ENCODE measurements around the gene EGFR. TPM values are rescaled to one million over a fixed set of nuclear protein-coding genes. Genes with fewer than 3 reads are reported as not detected.

EGFR gene
- total and polyA plus RNA-seq, 2 experiments from 2014 or later = 21.6 to 51.0 TPM

DNA sequence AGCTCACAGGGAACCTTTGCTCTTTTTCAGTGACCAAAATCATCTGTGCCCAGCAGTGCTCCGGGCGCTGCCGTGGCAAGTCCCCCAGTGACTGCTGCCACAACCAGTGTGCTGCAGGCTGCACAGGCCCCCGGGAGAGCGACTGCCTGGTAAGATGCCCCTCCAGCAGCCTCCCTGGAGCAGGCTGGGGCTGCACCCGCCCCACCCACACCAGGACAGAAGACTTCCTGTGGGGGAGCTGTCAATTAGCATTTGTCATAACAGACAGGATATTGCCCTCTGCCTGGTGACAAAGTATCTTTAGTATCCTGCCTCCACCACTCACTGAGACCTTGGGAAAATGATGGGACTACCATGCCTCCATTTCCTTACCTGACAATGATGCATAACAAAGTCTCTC, 133.7 kb downstream of the EGFR start:
- DNase-seq (ENCODE audit: low spot score) = no peak
- Histone ChIP-seq H3K27ac (no peak overlapping the region), H3K9me2 (replicated peaks; ENCODE audit: insufficient read depth) (no peaks in the 10 kb centered on the region), H3K4me2 (no peak overlapping the region), H4K20me1 (ENCODE audit: insufficient read depth, poor library complexity, severe bottlenecking) (no peaks in the 10 kb centered on the region), H3K9me3 (ENCODE audit: low read depth) (no peaks in the 10 kb centered on the region), H3K27me3 (no peaks in the 10 kb centered on the region), H2AFZ (no peak overlapping the region), H3K4me3 (no peak overlapping the region), H3K4me1 (ENCODE audit: insufficient read depth) (peaks cover 9% of the 10 kb centered on the region), H3K36me3 (replicated peaks; ENCODE audit: insufficient read depth, low read depth) (no peaks in the 10 kb centered on the region), H3K79me2 (no peaks in the 10 kb centered on the region)
- 97% methylated on average over 6 of the region's 6 CpGs for WGBS (ENCODE audit: low lambda C conversion rate, missing lambda C conversion rate)
- no peak for TF ChIP-seq EZH2 (IDR thresholded peaks at IDR 0.05; ENCODE audit: borderline replicate concordance)
- no peak for TF ChIP-seq EZH2phosphoT487 (IDR thresholded peaks at IDR 0.05; ENCODE audit: low read depth, severe bottlenecking, unreplicated experiment)
- TF ChIP-seq, protein P1, sequence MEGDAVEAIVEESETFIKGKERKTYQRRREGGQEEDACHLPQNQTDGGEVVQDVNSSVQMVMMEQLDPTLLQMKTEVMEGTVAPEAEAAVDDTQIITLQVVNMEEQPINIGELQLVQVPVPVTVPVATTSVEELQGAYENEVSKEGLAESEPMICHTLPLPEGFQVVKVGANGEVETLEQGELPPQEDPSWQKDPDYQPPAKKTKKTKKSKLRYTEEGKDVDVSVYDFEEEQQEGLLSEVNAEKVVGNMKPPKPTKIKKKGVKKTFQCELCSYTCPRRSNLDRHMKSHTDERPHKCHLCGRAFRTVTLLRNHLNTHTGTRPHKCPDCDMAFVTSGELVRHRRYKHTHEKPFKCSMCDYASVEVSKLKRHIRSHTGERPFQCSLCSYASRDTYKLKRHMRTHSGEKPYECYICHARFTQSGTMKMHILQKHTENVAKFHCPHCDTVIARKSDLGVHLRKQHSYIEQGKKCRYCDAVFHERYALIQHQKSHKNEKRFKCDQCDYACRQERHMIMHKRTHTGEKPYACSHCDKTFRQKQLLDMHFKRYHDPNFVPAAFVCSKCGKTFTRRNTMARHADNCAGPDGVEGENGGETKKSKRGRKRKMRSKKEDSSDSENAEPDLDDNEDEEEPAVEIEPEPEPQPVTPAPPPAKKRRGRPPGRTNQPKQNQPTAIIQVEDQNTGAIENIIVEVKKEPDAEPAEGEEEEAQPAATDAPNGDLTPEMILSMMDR (IDR thresholded peaks at IDR 0.05; ENCODE audit: poor library complexity) = no peak

DNA sequence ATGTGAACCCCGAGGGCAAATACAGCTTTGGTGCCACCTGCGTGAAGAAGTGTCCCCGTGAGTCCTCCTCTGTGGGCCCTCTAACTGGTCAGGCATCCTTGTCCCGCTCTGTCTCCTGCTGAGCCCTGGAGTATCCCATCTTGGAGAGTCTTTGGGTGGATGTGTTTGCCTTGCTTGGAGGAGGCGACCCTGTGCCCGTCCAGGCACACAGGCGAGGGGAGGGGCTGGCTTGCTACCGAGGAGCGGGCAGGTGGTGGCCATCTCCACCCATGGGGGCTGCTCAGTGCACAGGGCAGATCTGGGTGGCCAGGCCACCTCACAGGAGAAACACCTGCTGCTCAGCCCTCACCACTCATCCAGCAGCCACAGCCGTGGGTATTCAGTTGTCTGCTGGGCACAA, 135.3 kb downstream of the EGFR start:
- Histone ChIP-seq H3K9me2 (replicated peaks; ENCODE audit: insufficient read depth) (no peaks in the 10 kb centered on the region), H3K27me3 (no peaks in the 10 kb centered on the region), H3K4me2 (no peak overlapping the region), H3K79me2 (no peaks in the 10 kb centered on the region), H3K27ac (no peak overlapping the region), H3K9me3 (ENCODE audit: low read depth) (no peaks in the 10 kb centered on the region), H3K36me3 (replicated peaks; ENCODE audit: insufficient read depth, low read depth) (no peaks in the 10 kb centered on the region), H3K4me1 (ENCODE audit: insufficient read depth) (peaks cover 21% of the 10 kb centered on the region), H4K20me1 (ENCODE audit: insufficient read depth, poor library complexity, severe bottlenecking) (no peaks in the 10 kb centered on the region), H3K4me3 (no peak overlapping the region), H2AFZ (no peak overlapping the region)
- TF ChIP-seq, protein P1 (IDR thresholded peaks at IDR 0.05; ENCODE audit: poor library complexity) = no peak
- no peak for TF ChIP-seq EZH2phosphoT487 (IDR thresholded peaks at IDR 0.05; ENCODE audit: low read depth, severe bottlenecking, unreplicated experiment)
- no peak for TF ChIP-seq EZH2 (IDR thresholded peaks at IDR 0.05; ENCODE audit: borderline replicate concordance)
- DNase-seq (ENCODE audit: low spot score) = no peak
- 95% methylated on average over 10 of the region's 10 CpGs for WGBS (ENCODE audit: low lambda C conversion rate, missing lambda C conversion rate)

DNA sequence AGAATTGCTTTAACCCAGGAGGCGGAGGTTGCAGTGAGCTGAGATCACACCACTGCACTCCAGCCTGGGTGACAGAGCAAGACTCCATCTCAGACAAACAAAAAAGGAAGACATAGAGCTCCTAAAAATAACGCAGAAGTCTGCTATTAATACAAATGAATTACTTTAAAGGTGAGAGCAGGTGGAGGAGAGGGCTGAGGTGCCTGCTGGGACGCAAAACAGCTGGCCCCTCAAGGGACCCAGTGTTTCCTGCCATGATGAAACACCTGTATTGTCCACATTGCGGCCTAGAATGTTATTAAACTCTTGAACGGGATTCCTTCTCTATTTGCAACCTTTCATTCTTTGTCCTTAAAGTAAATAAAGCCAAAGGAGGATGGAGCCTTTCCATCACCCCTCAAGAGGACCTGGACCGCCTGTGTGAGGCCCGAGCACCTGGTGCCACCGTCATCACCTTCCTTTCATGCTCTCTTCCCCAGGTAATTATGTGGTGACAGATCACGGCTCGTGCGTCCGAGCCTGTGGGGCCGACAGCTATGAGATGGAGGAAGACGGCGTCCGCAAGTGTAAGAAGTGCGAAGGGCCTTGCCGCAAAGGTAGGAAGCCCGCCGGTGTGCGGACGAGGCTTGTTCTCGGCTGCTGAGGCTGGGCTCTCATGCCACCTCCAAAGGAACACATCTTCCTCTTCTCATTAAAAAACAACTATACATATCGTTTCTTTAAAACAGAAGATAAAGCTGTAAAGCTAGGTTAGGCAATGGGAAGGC, 136.7 kb downstream of the EGFR start:
- TF ChIP-seq, protein P1 (IDR thresholded peaks at IDR 0.05; ENCODE audit: poor library complexity) = no peak
- TF ChIP-seq EZH2phosphoT487 (IDR thresholded peaks at IDR 0.05; ENCODE audit: low read depth, severe bottlenecking, unreplicated experiment) (no peak), EZH2 (IDR thresholded peaks at IDR 0.05; ENCODE audit: borderline replicate concordance) (no peak)
- Histone ChIP-seq H3K36me3 (replicated peaks; ENCODE audit: insufficient read depth, low read depth) (no peaks in the 10 kb centered on the region), H3K4me3 (no peak overlapping the region), H2AFZ (no peak overlapping the region), H3K27me3 (no peaks in the 10 kb centered on the region), H3K79me2 (no peaks in the 10 kb centered on the region), H3K4me1 (ENCODE audit: insufficient read depth) (peaks cover 21% of the 10 kb centered on the region), H4K20me1 (ENCODE audit: insufficient read depth, poor library complexity, severe bottlenecking) (no peaks in the 10 kb centered on the region), H3K9me3 (ENCODE audit: low read depth) (no peaks in the 10 kb centered on the region), H3K27ac (no peak overlapping the region), H3K4me2 (no peak overlapping the region), H3K9me2 (replicated peaks; ENCODE audit: insufficient read depth) (no peaks in the 10 kb centered on the region)
- DNase-seq (ENCODE audit: low spot score) = no peak
- 98% methylated on average over 24 of the region's 24 CpGs for WGBS (ENCODE audit: low lambda C conversion rate, missing lambda C conversion rate)

Data from hepatocyte (in vitro differentiated cells).